CD14-positive monocyte (primary cell): ENCODE measurements around the gene ABCB1. TPM values are rescaled to one million over a fixed set of nuclear protein-coding genes. Genes with fewer than 3 reads are reported as not detected.

Experiments
- DNase-seq, 3 donors: peaks; one replicate each; pipeline ENCODE4 v3.0.0-alpha.2; 2011 to 2022
- H2AFZ ChIP-seq: 2 replicates; pipeline ENCODE4 v1.6.0; 2012; ENCODE audit warnings: mild to moderate bottlenecking, low read depth, low read length, inconsistent platforms; ENCODE audit not compliant: insufficient read depth, poor library complexity, severe bottlenecking
- H3K27ac ChIP-seq, 2 donors: 1 replicate in 1 of 2; 2 replicates in 1 of 2; pipeline ENCODE4 v1.5.1; 2012 to 2013; ENCODE audit warnings: low read length in 2 of 2, control low read depth in 1 of 2, inconsistent platforms in 1 of 2, low read depth in 1 of 2, mild to moderate bottlenecking in 1 of 2
- H3K27me3 ChIP-seq, 2 donors: one replicate each; pipeline versions ENCODE4 v1.6.0 to v1.6.1; 2011 to 2013; ENCODE audit warnings: low read length in 2 of 2; ENCODE audit not compliant: control insufficient read depth in 2 of 2, insufficient read depth in 2 of 2
- H3K36me3 ChIP-seq, 2 donors: replicated peaks in 1 of 2; 1 replicate in 1 of 2; 2 replicates in 1 of 2; pipeline versions ENCODE4 v1.5.1 to v1.6.1; 2012 to 2013; ENCODE audit warnings: low read length in 2 of 2, control low read depth in 1 of 2, inconsistent platforms in 1 of 2, mild to moderate bottlenecking in 1 of 2; ENCODE audit not compliant: insufficient read depth in 2 of 2, control insufficient read depth in 1 of 2
- H3K4me1 ChIP-seq, 2 donors: 1 replicate in 1 of 2; 2 replicates in 1 of 2; pipeline versions ENCODE4 v1.5.1 to v1.6.1; 2012 to 2013; ENCODE audit warnings: low read length in 2 of 2, control low read depth in 1 of 2, inconsistent platforms in 1 of 2, mild to moderate bottlenecking in 1 of 2, moderate library complexity in 1 of 2; ENCODE audit not compliant: insufficient read depth in 2 of 2, control insufficient read depth in 1 of 2
- H3K4me2 ChIP-seq: replicated peaks from 2 replicates; pipeline ENCODE3; 2012; ENCODE audit warnings: low read length, moderate library complexity, mild to moderate bottlenecking; ENCODE audit not compliant: poor library complexity, severe bottlenecking; ENCODE audit errors: extremely low read depth
- H3K4me3 ChIP-seq, 3 experiments: fragments of 200-600 bp in 1 of 3; sonication (generic) in 1 of 3; replicated peaks in 1 of 3; 1 replicate in 2 of 3; 2 replicates in 1 of 3; pipeline ENCODE4 v1.5.1; 2011 to 2013; ENCODE audit warnings: low read length in 3 of 3, mild to moderate bottlenecking in 3 of 3, control low read depth in 2 of 3, low read depth in 2 of 3, inconsistent platforms in 1 of 3, moderate library complexity in 1 of 3
- H3K79me2 ChIP-seq: 2 replicates; pipeline ENCODE4 v1.6.0; 2012; ENCODE audit warnings: mild to moderate bottlenecking, control low read depth, inconsistent platforms, low read length, moderate library complexity; ENCODE audit not compliant: insufficient read depth
- H3K9ac ChIP-seq: 2 replicates; pipeline ENCODE4 v1.6.0; 2017; ENCODE audit warnings: low read length, mild to moderate bottlenecking; ENCODE audit not compliant: insufficient read depth, poor library complexity, severe bottlenecking
- H3K9me3 ChIP-seq, 2 donors: replicated peaks in 1 of 2; 1 replicate in 1 of 2; 2 replicates in 1 of 2; pipeline versions ENCODE4 v1.5.1 to v1.6.1; 2012 to 2013; ENCODE audit warnings: low read length in 2 of 2, control low read depth in 1 of 2; ENCODE audit not compliant: control insufficient read depth in 1 of 2, insufficient read depth in 1 of 2
- H4K20me1 ChIP-seq: 2 replicates; pipeline ENCODE4 v1.6.0; 2012; ENCODE audit warnings: mild to moderate bottlenecking, low read length, control low read depth, moderate library complexity; ENCODE audit not compliant: insufficient read depth
- H3K27ac Mint-ChIP-seq, 7 donors: one replicate each; pipeline ENCODE4 v1.8.0; 2020; ENCODE audit warnings: mild to moderate bottlenecking in 7 of 7, mixed read lengths in 7 of 7, moderate library complexity in 6 of 7, inconsistent platforms in 2 of 7
- H3K27me3 Mint-ChIP-seq, 3 donors: one replicate each; pipeline ENCODE4 v1.8.0; 2021 to 2022; ENCODE audit warnings: low read depth in 3 of 3, mild to moderate bottlenecking in 3 of 3, mixed read lengths in 3 of 3, moderate library complexity in 3 of 3, inconsistent platforms in 1 of 3
- H3K36me3 Mint-ChIP-seq, 2 donors: one replicate each; pipeline ENCODE4 v1.8.0; 2020; ENCODE audit warnings: mixed read lengths in 2 of 2, inconsistent platforms in 1 of 2, mild to moderate bottlenecking in 1 of 2
- H3K4me1 Mint-ChIP-seq: one replicate; pipeline ENCODE4 v1.8.0; 2020; ENCODE audit warnings: mild to moderate bottlenecking, mixed read lengths
- H3K4me3 Mint-ChIP-seq, 2 donors: one replicate each; pipeline ENCODE4 v1.8.0; 2020; ENCODE audit warnings: mild to moderate bottlenecking in 2 of 2, mixed read lengths in 2 of 2, moderate library complexity in 1 of 2
- H3K9me3 Mint-ChIP-seq, 7 donors: one replicate each; pipeline ENCODE4 v1.8.0; 2020 to 2022; ENCODE audit warnings: mixed read lengths in 7 of 7, mild to moderate bottlenecking in 6 of 7, moderate library complexity in 6 of 7, inconsistent platforms in 2 of 7
- WGBS: methylation state at CpG from one replicate; pipeline ENCODE4 v1.1.5; 2013; ENCODE audit warnings: missing lambda C conversion rate; ENCODE audit not compliant: insufficient coverage; 5-methylcytosine and 5-hydroxymethylcytosine counted together
- intact Hi-C, 2 donors: fragments of 100-400 bp; cut with micrococcal nuclease; formaldehyde crosslinking; loops; one replicate each; pipeline versions ENCODE4 v1.15.0 to v1.15.1; 2023
- polyA plus RNA-seq, 3 donors: library from polyadenylated mRNA; depleted of rRNA in 1 of 3; unstranded in 2 of 3; stranded (reverse) in 1 of 3; fragments of 300-500 nt in 2 of 3; fragments of >200 nt in 1 of 3; fragmentation: Illumina TruSeq in 2 of 3; gene quantifications; 1 replicate in 2 of 3; 2 replicates in 1 of 3; pipeline ENCODE4 v1.2.3, GENCODE V29; 2012 to 2021
- TF ChIP-seq, protein P1 (sequence below): fragments of 200-600 bp; IDR thresholded peaks from one replicate; pipeline ENCODE4 v1.8.0; 2022; ENCODE audit warnings: antibody characterized with exemption, mild to moderate bottlenecking

Gene ABCB1
- polyA plus RNA-seq, 3 donors, result 0.24 TPM; not detected in 2

- no peak overlapping the region for H3K4me3 ChIP-seq
- H3K4me2 ChIP-seq, result no peak overlapping the region
- H3K36me3 ChIP-seq, result no peaks in the 10 kb centered on the region
- no peak overlapping the region for H3K9ac ChIP-seq
- TF ChIP-seq, protein P1, sequence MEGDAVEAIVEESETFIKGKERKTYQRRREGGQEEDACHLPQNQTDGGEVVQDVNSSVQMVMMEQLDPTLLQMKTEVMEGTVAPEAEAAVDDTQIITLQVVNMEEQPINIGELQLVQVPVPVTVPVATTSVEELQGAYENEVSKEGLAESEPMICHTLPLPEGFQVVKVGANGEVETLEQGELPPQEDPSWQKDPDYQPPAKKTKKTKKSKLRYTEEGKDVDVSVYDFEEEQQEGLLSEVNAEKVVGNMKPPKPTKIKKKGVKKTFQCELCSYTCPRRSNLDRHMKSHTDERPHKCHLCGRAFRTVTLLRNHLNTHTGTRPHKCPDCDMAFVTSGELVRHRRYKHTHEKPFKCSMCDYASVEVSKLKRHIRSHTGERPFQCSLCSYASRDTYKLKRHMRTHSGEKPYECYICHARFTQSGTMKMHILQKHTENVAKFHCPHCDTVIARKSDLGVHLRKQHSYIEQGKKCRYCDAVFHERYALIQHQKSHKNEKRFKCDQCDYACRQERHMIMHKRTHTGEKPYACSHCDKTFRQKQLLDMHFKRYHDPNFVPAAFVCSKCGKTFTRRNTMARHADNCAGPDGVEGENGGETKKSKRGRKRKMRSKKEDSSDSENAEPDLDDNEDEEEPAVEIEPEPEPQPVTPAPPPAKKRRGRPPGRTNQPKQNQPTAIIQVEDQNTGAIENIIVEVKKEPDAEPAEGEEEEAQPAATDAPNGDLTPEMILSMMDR, result no peak
- no peaks in the 10 kb centered on the region for H3K9me3 ChIP-seq
- H3K4me1 Mint-ChIP-seq, result peaks cover 3% of the 10 kb centered on the region
- no peaks in the 10 kb centered on the region for H3K79me2 ChIP-seq
- no peak overlapping the region for H3K27ac ChIP-seq
- no peaks in the 10 kb centered on the region for H3K27me3 ChIP-seq
- no peak overlapping the region for H3K4me3 Mint-ChIP-seq
- H3K27ac Mint-ChIP-seq, result no peak overlapping the region
- no peaks in the 10 kb centered on the region for H4K20me1 ChIP-seq
- H2AFZ ChIP-seq, result no peak overlapping the region
- intact Hi-C loops, result no loop called here
- no peaks in the 10 kb centered on the region for H3K27me3 Mint-ChIP-seq
- no peak for DNase-seq
- no peaks in the 10 kb centered on the region for H3K4me1 ChIP-seq
- no peaks in the 10 kb centered on the region for H3K36me3 Mint-ChIP-seq
- peaks cover 0 to 2% (median 0%) of the 10 kb centered on the region in 7 donors for H3K9me3 Mint-ChIP-seq
Measured at GRCh38 chr7:87530126-87530525, 70.6 kb downstream of the ABCB1 start.

DNA sequence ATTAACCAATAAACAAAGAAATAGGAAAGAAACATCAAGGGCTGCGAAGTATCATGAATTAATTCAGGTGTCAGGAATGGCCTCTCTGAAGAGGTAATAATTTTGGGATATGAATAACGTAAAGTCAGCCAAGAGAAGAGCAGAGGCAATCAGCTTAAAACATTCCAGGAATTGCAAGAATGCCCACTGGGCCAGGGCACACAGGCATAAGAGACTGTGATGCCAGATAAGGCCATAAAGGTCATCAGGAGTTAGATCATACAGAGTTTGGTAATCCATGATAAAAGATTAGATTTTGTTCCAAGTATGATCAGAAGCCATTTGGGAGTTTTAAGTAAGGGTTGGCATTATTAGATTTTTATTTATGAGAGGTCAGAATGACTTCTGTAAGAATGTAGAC, 72.0 kb downstream of the ABCB1 start:
- Histone ChIP-seq H3K27ac (no peak overlapping the region), H3K36me3 (no peaks in the 10 kb centered on the region), H3K4me3 (no peak overlapping the region), H4K20me1 (no peaks in the 10 kb centered on the region), H3K27me3 (no peaks in the 10 kb centered on the region), H3K79me2 (no peaks in the 10 kb centered on the region), H2AFZ (no peak overlapping the region), H3K9ac (no peak overlapping the region), H3K9me3 (no peaks in the 10 kb centered on the region), H3K4me1 (no peaks in the 10 kb centered on the region), H3K4me2 (no peak overlapping the region)
- H3K36me3 Mint-ChIP-seq, result no peaks in the 10 kb centered on the region
- intact Hi-C loops, result no loop called here
- TF ChIP-seq, protein P1, result no peak
- peaks cover 0 to 2% (median 0%) of the 10 kb centered on the region in 7 donors for H3K9me3 Mint-ChIP-seq
- H3K27ac Mint-ChIP-seq, result no peak overlapping the region
- H3K27me3 Mint-ChIP-seq, result no peaks in the 10 kb centered on the region
- peaks cover 3% of the 10 kb centered on the region for H3K4me1 Mint-ChIP-seq
- DNase-seq, result no peak
- WGBS, result 100% methylated on average over 1 of the region's 2 CpGs
- H3K4me3 Mint-ChIP-seq, result no peak overlapping the region
